Right forelimb (tissue), 1 donor: ENCODE results near the gene CFAP100.

Experiments
- DNase-seq: peaks from one replicate; pipeline ENCODE4 v3.0.0-alpha.2; 2018

Gene CFAP100

GRCh38 chr3:126484662-126485061, 90.0 kb downstream of the CFAP100 start:
- DNase-seq: no peak

- DNase-seq: no peak
These were observed 90.6 kb downstream of the CFAP100 start for GRCh38 chr3:126485176-126485897.

- no peak for DNase-seq
These were observed 91.2 kb downstream of the CFAP100 start for GRCh38 chr3:126485956-126486355.
